T-helper 1 cell treated with Interleukin-12 subunit alpha and Interleukin-12 subunit beta and Interleukin-4 antibody, amounts not matched to agents 30 ng/mL and 1 ng/mL, for 36 hours (primary cell): Measurements from ENCODE around the gene KDM1B. TPM values are rescaled to one million over a fixed set of nuclear protein-coding genes. Genes with fewer than 3 reads are reported as not detected.
"Not testable (repeated sequence)": the region's sequence is repeated elsewhere in the genome, so short reads cannot be mapped to it uniquely, and the experiment has no call there.

ENCODE experiments used
- intact Hi-C: fragments of 100-400 bp; cut with micrococcal nuclease; formaldehyde crosslinking; loops from one replicate; pipeline ENCODE4 v1.15.1; 2024
- total RNA-seq: library from RNA; stranded (reverse); gene quantifications from 2 replicates; pipeline ENCODE4 v1.2.3, GENCODE V29; 2022

The KDM1B gene
- total RNA-seq, 1 donor from 2014 or later = 7.7 TPM

DNA sequence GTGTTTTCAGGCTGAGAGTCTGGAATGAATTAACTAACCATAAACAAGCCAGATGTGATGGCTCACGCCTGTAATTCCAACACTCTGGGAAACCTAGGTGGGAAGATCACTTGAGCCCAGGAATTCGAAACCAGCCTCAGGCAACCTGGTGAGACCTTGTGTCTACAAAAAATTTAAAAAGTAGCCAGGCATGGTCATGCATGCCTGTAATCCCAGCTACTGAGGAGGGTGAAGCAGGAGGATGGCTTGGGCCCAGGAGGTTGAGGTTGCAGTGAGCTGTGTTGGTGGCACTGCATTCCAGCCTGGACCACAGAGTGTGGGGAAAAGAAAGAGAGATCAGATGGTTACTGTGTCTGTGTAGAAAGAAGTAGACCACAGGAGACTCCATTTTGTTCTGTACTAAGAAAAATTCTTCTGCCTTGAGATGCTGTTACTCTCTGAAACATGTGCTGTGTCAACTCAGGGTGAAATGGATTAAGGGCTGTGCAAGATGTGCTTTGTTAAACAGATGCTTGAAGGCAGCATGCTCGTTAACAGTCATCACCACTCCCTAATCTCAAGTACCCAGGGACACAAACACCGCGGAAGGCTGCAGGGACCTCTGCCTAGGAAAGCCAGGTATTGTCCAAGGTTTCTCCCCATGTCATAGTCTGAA, 71.4 kb downstream of the KDM1B start:
- intact Hi-C loops = not testable (repeated sequence)

DNA sequence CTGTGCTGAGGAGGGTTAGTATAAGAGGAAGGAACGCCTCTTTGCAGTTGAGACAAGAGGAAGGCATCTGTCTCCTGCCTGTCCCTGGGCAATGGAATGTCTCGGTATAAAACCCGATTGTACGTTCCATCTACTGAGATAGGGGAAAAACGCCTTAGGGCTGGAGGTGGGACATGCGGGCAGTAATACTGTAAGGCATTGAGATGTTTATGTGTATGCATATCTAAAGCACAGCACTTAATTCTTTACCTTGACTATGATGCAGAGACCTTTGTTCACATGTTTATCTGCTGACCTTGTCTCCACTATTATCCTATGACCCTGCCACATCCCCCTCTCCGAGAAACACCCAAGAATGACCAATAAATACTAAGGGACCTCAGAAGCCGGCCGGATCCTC, 71.9 kb downstream of the KDM1B start:
- intact Hi-C loops = not testable (repeated sequence)

DNA sequence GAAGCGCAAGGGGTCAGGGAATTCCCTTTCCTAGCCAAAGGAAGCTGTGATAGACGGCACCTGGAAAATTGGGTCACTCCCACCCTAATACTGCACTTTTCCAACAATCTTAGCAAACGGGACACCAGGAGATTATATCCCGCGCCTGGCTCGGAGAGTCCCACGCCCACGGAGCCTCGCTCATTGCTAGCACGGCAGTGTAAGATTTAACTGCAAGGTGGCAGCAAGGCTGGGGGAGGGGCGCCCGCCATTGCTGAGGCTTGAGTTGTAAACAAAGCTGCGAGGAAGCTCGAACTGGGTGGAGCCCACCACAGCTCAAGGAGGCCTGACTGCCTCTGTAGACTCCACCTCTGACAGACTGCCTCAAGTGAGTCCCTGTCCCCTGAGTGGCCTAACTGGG, 73.4 kb downstream of the KDM1B start:
- intact Hi-C loops = not testable (repeated sequence)

DNA sequence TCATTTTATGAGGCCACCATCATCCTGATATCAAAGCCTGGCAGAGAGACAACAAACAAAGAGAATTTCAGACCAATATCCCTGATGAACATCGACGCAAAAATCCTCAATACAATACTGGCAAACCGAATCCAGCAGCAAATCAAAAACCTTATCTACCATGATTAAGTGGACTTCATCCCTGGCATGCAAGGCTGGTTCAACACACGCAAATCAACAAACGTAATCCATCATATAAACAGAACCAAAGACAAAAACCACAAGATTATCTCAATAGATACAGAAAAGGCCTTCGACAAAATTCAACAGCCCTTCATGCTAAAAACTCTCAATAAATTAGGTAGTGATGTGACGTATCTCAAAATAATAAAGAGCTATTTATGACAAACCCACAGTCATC, 76.6 kb downstream of the KDM1B start:
- intact Hi-C loops = not testable (repeated sequence)

DNA sequence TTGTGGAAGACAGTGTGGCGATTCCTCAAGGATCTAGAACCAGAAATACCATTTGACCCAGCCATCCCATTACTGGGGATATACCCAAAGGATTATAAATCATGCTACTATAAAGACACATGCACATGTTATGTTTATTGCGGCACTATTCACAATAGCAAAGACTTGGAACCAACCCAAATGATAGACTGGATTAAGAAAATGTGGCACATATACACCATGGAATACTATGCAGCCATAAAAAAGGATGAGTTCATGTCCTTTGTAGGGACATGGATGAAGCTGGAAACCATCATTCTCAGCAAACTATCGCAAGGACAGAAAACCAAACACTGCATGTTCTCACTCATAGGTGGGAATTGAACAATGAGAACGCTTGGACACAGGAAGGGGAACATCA, 78.5 kb downstream of the KDM1B start:
- intact Hi-C loops = not testable (repeated sequence)

DNA sequence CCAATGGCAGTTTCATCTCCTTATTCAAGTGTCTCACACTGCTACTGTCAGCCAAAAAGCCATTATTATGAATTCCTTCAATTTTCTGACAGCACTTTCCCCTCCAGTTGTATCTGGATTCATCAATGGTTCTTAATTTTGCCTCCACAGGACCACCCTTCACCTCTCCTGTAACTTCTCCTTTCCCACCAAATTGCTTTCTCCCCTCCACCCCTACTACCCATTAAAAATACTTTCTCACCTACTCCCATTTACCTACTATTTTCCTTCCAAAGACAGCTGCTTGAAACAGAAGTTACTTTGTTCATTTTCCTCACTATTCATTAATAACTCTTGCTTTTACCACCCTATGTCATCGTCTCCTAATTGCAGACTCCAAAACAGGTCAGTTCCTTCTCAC, 79.3 kb downstream of the KDM1B start:
- intact Hi-C loops = no loop called here

DNA sequence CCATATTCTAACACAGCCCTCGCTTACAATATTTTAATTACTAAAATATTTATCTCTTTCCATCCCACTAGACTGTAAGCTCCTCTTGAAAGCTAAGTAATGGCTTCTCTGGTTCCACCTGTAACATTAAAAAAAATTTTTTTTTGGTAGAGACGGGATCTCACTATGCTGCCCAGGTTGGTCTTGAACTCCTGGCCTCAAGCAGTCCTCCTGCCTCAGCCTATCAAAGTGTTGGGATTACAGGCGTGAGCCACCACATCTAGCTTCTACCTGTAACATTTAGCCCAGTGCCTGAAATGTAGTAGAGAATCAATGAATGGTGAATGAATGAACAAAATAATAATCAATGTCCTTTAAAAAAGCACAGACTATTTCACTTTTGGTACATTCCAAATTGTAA, 80.3 kb downstream of the KDM1B start:
- intact Hi-C loops = no loop called here

DNA sequence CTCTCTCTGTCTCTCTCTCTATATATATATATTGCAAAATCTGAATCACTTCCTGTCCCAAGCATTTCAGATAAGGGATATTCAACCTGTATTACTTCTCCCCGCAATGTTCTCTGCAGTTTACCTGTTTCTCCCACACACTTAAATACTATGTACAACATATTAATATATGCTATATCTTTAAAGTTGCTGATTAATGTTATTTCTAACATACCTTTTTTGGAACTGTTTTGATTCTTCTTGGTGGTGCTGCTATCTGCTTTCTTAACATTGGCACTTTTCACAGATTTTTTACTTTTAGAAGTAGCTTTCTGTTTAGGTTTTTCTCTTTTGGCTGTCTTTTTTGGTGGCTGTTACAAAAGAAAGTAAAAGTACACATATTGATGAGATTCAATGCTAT, 81.9 kb downstream of the KDM1B start:
- intact Hi-C loops = no loop called here

DNA sequence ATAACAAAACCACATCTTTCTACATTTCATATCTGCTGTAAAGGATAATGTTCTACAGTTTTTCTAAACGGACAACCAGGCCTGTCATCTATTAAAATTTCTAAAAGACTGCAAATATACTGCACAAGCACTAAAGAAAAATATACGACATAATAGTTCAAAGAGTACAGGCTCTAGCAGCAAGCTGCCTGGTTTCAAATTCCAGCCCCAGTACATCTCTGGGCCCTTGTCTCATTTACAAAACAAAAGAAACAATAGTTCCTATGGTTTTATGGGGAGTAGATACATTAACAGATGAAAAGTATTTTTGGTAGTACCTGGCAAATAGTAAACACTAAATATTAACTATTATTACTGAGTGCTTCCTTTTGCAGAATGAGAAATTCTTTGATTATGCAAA, 85.0 kb downstream of the KDM1B start:
- intact Hi-C loops = loop anchor here (5.0 kb wide), 1 partner anchor 83 kb away; the partner anchor contains the start of genes KDM1B and TPMT

DNA sequence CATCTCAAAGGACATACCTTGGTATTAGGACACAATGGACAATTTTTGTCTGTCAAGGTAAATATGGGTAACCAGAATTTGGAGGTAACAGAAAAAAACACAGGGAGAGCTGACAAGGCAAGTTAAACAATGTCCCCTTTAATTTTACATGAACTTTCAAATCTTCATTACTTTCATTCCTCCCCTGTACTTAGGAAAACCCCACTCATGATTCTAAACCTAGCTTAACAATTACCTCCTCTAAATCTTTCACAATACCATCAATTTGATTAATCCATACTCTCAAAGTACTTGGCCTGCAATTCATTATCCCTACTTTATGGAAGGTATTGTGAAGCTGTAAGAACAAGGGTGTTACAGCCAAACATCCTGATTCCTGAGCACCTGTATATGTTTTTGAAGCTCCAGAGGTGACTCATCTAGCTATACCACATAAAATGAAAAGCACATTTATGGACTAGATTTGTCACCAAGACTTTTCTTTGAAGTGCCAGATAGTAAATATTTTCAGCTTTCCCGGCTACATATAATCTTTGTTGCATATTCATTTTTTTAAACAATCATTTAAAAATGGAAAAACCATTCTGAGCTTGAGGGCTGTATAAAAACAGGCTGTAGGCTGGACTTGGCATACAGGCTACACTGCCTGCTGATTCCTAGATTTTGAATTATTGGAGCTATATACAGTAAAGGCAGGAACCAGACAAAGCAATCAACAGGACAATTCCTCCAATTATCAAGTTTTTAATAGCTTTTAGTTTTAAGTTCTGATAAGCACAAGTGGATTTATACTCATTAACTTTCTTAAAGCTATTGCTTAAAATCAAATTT, 86.2 kb downstream of the KDM1B start:
- intact Hi-C loops = loop anchor here (1.0 to 5.0 kb wide), 2 partner anchors 22 to 84 kb away; partner anchors contain the start of genes KDM1B and TPMT

DNA sequence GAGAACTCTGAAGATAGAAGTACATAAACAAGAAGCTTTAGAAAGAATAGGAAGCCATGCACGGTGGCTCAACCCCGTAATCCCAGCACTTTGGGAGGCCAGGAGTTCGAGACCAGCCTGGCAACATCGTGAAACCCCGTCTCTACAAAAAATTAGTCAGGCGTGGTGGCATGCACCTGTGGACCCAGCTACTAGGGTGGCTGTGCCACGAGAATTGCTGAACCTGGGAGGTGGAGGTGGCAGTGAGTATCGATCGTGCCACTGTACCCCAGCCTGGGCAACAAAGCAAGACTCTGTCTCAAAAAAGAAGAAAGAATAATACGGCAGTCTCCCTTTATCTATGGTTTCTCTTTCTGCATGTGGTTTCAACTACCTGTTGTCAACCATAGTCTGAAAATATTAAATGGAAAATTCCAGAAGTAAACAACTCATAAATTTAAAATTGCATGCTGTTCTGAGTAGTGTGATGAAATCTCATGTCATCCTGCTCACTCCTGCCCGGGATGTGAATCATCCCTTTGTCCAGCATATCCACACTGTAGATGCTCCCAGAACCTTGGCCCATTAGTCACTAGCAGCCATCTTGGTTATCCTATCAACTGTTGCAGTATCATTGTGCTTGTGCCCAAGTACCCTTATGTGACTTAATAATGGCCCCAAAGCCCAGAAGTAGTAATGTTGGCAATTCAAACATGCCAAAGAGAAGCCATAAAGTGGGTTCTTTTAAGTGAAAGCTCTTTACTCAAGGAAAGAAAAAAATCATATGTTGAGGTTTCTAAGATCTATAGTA, 87.0 kb downstream of the KDM1B start:
- intact Hi-C loops = loop anchor here (5.0 kb wide), 1 partner anchor 85 kb away; the partner anchor contains the start of genes KDM1B and TPMT

DNA sequence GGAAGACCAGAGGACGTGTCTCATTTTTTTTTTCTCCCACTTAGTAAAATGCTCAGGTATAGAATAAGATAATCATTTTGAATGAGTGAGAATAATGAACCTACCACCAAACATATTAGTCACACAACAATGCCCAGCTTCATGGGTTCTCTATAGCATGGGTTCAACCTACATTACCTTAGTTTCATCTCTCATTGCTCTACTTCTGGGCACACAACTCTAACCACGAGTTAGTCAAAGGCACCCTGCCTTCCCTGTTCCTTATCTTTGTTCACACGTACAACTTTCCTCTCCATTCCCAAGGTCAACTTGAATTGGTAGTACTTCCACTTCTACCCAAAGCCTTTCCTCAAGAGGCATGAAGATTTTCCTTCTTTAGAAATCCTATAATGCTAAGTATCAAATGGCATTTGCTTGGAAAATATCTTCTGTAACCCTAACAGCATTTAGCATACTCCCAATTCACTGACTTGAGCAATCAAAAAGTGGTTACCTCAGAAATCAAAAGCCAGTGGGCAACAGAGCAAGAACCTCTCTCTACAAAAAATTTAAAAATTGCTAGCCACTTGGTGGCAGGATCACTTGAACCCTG, 88.2 kb downstream of the KDM1B start:
- intact Hi-C loops = loop anchor here (5.0 kb wide), 1 partner anchor 86 kb away; the partner anchor contains the start of genes KDM1B and TPMT

DNA sequence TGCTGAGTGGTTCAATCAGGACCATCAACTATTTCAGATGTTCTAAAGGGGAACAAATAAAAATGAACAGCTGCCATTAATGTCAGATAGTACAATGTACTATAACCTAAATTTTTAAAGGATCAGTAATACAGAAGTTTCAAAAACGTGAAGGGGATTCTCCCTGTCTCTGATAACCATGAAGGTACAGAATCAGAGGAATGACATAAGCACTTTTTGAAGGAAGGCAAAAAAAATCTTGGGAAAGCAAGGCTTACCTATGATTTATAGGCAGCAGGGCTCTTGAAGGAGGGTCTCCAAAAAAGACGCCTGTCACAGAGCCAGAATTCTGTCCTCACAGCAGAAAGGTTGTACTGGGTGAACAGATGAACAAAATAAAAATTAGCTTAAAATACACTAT, 89.0 kb downstream of the KDM1B start:
- intact Hi-C loops = loop anchor here (5.0 kb wide), 1 partner anchor 87 kb away; the partner anchor contains the start of genes KDM1B and TPMT

DNA sequence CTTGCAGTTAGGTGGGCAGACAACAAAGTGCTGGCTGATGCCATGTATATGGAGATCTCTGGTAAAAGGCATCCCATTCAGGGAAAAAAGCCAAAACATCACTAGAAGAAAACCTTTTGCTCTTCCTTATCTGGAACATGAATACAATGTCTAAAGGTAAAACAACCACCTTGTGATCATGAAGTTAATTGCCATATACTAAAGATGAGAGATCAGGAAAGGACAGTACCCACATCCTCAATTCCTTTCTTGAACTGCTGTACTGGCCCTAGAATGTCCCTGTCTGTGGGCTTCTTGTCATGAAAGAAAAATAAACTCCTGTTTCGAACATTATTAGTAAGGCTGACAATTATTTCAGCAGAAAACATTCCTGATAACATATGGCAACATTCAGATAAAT, 89.9 kb downstream of the KDM1B start:
- intact Hi-C loops = no loop called here

DNA sequence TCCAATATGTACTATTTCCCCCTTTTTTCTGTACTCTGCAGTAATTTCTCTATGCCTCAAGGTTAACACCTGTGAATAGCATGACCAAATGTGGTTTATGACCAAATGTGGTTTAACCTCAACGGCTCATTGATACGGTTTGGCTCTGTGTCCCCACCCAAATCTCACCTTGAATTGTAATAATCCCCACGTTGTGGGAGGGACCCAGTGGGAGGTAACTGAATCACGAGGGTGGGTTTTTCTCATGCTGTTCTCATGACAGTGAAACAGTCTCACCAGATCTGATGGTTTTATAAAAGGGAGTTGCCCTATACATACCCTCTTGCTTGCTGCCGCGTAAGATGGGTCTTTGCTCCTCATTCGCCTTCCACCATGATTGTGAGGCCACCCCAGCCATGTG, 90.4 kb downstream of the KDM1B start:
- intact Hi-C loops = loop anchor here (1.0 kb wide), 1 partner anchor 18 kb away; no protein-coding TSS in a partner anchor

DNA sequence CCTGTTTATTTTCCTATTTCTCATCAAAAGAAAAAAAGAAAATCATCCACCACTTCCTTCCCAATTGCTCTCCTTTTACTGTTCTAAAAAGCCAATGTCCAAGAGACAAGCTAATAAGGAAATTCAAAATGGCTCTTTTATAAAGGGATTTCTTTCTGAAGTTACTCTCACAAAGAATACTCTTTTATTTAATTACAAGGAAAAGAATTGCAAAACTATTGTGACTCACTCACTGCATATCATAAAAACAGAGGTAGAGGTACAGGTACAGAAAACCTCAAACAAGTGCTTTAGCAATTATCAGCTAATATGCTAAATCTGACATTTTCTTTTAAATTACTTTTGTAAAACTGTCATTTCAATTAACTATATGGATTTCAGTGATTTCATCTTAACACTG, 91.0 kb downstream of the KDM1B start:
- intact Hi-C loops = loop anchor here (1.0 kb wide), 1 partner anchor 17 kb away; no protein-coding TSS in a partner anchor

DNA sequence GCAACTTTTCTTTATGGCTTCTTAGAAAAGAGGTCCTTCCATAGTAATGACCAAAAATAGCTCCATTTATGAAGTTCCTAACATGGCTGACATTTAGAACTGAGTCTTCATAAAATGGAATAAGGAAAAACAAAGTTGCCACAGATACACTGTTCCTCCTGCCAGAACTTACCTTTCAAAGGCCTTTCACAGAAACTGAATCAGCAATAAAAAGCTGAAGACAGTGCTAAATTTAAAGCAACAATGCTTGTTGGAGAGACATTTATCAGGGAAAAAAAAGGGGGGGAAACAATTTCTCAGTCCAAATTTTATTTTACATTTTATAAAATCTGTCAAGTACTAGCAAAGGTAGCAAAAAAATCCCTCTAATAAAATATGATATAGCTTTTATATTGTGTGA, 91.8 kb downstream of the KDM1B start:
- intact Hi-C loops = no loop called here

DNA sequence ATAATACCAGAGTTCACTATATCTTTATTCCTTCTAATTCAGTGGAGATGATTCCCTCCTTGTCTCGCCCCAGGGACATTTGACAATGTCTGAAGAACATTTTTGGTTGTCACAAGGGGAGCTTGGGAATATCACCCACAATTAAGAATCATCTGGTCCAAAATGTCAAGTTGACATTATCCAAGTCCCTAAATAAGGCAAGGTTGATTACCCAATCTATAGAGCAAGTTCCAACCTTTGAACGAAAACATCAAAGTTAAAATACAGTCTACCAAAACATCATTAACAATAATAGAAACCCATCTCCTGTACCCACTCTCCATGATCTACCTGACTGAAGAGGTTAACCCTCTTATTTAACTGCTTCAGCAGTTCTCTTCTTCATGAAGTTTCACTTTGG, 93.5 kb downstream of the KDM1B start:
- intact Hi-C loops = no loop called here

DNA sequence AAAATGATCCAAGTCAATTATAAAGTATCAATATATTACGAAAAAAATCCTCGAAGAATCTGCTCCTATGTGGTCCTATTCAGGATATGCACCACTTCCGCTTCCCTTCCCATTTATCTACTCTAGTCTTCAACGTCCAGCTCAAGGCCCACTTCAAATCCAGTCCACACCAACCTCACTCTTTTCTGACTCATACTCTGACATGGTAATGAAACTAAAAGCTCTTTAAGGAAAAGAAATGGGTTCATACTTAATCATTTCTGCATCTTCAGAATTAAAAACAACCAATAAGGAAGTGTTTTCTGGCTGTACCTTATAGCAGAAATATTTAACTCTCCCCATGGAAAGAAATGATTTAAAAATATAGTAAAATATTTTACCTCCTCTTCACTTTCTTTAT, 94.0 kb downstream of the KDM1B start:
- intact Hi-C loops = no loop called here

DNA sequence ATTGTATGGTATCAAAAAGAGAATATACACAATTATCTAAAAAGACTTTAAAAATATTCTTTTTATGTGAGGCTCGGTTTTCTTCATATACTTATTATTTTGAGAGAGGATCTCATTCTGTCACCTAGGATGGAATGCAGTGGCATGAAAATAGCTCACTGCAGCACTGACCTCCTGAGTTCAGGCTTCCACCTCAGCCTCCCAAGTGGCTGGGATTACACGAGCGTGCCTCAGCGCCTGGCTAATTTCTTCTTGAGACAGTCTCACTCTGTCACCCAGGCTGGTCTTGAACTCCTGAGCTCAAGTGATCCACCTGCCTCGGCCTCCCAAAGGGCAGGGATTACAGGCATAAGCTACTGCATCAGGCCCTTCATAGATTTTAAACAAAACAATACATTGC, 98.4 kb downstream of the KDM1B start:
- intact Hi-C loops = no loop called here

DNA sequence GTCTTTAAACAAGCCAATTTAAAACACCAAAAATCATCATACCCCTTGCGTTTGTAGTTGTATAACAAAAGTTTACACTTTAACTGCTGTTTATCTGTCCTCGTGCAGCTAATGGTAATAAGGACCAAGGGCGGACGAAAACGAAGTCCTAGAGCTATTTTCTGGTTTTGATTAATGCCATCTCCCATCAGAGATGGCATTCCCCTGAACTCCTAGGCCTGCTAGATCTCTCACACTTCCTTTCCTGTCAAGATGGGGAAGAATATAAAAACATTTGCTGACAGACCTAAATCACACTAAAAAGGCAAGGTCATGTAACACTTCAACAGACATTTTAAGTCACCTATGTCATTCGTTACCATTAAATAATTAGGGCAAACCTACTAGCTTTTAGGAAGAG, 99.6 kb downstream of the KDM1B start:
- intact Hi-C loops = no loop called here
